DND-41 (cell line): ENCODE data around the gene COL6A5.

Source experiments
- ATAC-seq: fragments of 200-7000 bp; cut with Tn5 transposase; 3 replicates; pipeline ENCODE4 v1.9.1; 2021; ENCODE audit warnings: low read depth; ENCODE audit not compliant: insufficient read depth
- DNase-seq: peaks from one replicate; pipeline ENCODE4 v3.0.0-alpha.2; 2020
- H2AFZ ChIP-seq: 2 replicates; pipeline ENCODE4 v1.6.0; 2012; ENCODE audit warnings: low read depth, low read length
- H3K27ac ChIP-seq: 2 replicates; pipeline ENCODE4 v1.5.1; 2012; ENCODE audit warnings: low read length, inconsistent platforms
- H3K27me3 ChIP-seq: fragments of 200-600 bp; sonication (generic); 2 replicates; pipeline ENCODE4 v1.6.0; 2012; ENCODE audit warnings: low read length, mild to moderate bottlenecking, inconsistent platforms; ENCODE audit not compliant: insufficient read depth, poor library complexity
- H3K36me3 ChIP-seq: 2 replicates; pipeline ENCODE4 v1.5.1; 2012; ENCODE audit warnings: low read length, inconsistent platforms; ENCODE audit not compliant: insufficient read depth
- H3K4me1 ChIP-seq: 2 replicates; pipeline ENCODE4 v1.5.1; 2012; ENCODE audit warnings: mild to moderate bottlenecking, low read length; ENCODE audit not compliant: insufficient read depth
- H3K4me2 ChIP-seq: 2 replicates; pipeline ENCODE4 v1.6.0; 2012; ENCODE audit warnings: mild to moderate bottlenecking, moderate library complexity, low read length, inconsistent platforms; ENCODE audit not compliant: insufficient read depth
- H3K4me3 ChIP-seq, 2 experiments: fragments of 200-600 bp in 1 of 2; shearing (Covaris generic) in 1 of 2; 2 replicates each; pipeline ENCODE4 v1.5.1; 2012 to 2016; ENCODE audit warnings: inconsistent platforms in 2 of 2, low read length in 2 of 2, mild to moderate bottlenecking in 2 of 2, low read depth in 1 of 2, moderate library complexity in 1 of 2
- H3K79me2 ChIP-seq: 2 replicates; pipeline ENCODE4 v1.6.0; 2012; ENCODE audit warnings: low read length, inconsistent platforms; ENCODE audit not compliant: insufficient read depth
- H3K9ac ChIP-seq: 2 replicates; pipeline ENCODE4 v1.6.0; 2012; ENCODE audit warnings: low read depth, mild to moderate bottlenecking, inconsistent platforms, low read length, moderate library complexity
- H3K9me3 ChIP-seq: 2 replicates; pipeline ENCODE4 v1.5.1; 2012; ENCODE audit warnings: low read length, moderate library complexity, mild to moderate bottlenecking, inconsistent platforms; ENCODE audit not compliant: insufficient read depth, severe bottlenecking
- H4K20me1 ChIP-seq: 2 replicates; pipeline ENCODE4 v1.6.0; 2012; ENCODE audit warnings: low read length; ENCODE audit not compliant: insufficient read depth
- CTCF ChIP-seq: IDR thresholded peaks from 2 replicates; pipeline ENCODE4 v1.5.1; 2012; ENCODE audit warnings: borderline replicate concordance, low read length, moderate library complexity, mild to moderate bottlenecking; ENCODE audit not compliant: poor library complexity, severe bottlenecking; ENCODE audit errors: extremely low read depth
- EZH2 ChIP-seq: IDR thresholded peaks from 3 replicates; pipeline ENCODE4 v1.6.1; 2012; ENCODE audit warnings: borderline replicate concordance, low read depth, mild to moderate bottlenecking, moderate library complexity, low read length, inconsistent platforms; ENCODE audit not compliant: severe bottlenecking

COL6A5 gene

GRCh38 chr3:130480736-130481135, 135.3 kb downstream of the COL6A5 start:
- H3K4me1 ChIP-seq, result no peaks in the 10 kb centered on the region
- H4K20me1 ChIP-seq, result no peaks in the 10 kb centered on the region
- H3K27me3 ChIP-seq, result peaks cover 6% of the 10 kb centered on the region
- no peaks in the 10 kb centered on the region for H3K36me3 ChIP-seq
- DNase-seq (no peak), ATAC-seq (no peak)
- no peak overlapping the region for H3K27ac ChIP-seq
- peak; percentile 41 for TF ChIP-seq CTCF
- no peak for TF ChIP-seq EZH2
- H3K4me3 ChIP-seq, result no peak overlapping the region
- no peak overlapping the region for H3K4me2 ChIP-seq
- H3K9ac ChIP-seq, result no peak overlapping the region
- no peaks in the 10 kb centered on the region for H3K79me2 ChIP-seq
- no peak overlapping the region for H2AFZ ChIP-seq
- no peaks in the 10 kb centered on the region for H3K9me3 ChIP-seq

GRCh38 chr3:130488288-130488687, 142.8 kb downstream of the COL6A5 start:
- H3K9ac ChIP-seq, result no peak overlapping the region
- H3K4me3 ChIP-seq, result no peak overlapping the region
- no peak overlapping the region for H2AFZ ChIP-seq
- H3K4me1 ChIP-seq, result no peaks in the 10 kb centered on the region
- ATAC-seq (no peak), DNase-seq (no peak)
- no peak overlapping the region for H3K4me2 ChIP-seq
- no peaks in the 10 kb centered on the region for H3K79me2 ChIP-seq
- H3K27ac ChIP-seq, result no peak overlapping the region
- TF ChIP-seq CTCF (no peak), EZH2 (no peak)
- no peaks in the 10 kb centered on the region for H3K9me3 ChIP-seq
- H4K20me1 ChIP-seq, result no peaks in the 10 kb centered on the region
- H3K36me3 ChIP-seq, result no peaks in the 10 kb centered on the region
- H3K27me3 ChIP-seq, result no peaks in the 10 kb centered on the region

- ATAC-seq (no peak), DNase-seq (no peak)
- H4K20me1 ChIP-seq, result no peaks in the 10 kb centered on the region
- no peak overlapping the region for H3K4me2 ChIP-seq
- H3K4me1 ChIP-seq, result no peaks in the 10 kb centered on the region
- H3K36me3 ChIP-seq, result no peaks in the 10 kb centered on the region
- no peaks in the 10 kb centered on the region for H3K9me3 ChIP-seq
- no peak for TF ChIP-seq EZH2
- no peak for TF ChIP-seq CTCF
- no peaks in the 10 kb centered on the region for H3K27me3 ChIP-seq
- no peaks in the 10 kb centered on the region for H3K79me2 ChIP-seq
- no peak overlapping the region for H3K9ac ChIP-seq
- no peak overlapping the region for H2AFZ ChIP-seq
- H3K4me3 ChIP-seq, result no peak overlapping the region
- no peak overlapping the region for H3K27ac ChIP-seq
Observed at GRCh38 chr3:130488769-130489450, 143.4 kb downstream of the COL6A5 start.

GRCh38 chr3:130490241-130490640, 144.8 kb downstream of the COL6A5 start:
- Histone ChIP-seq H4K20me1 (no peaks in the 10 kb centered on the region), H3K9me3 (no peaks in the 10 kb centered on the region), H3K27me3 (no peaks in the 10 kb centered on the region), H3K36me3 (no peaks in the 10 kb centered on the region), H3K79me2 (no peaks in the 10 kb centered on the region), H3K4me3 (no peak overlapping the region), H3K4me1 (no peaks in the 10 kb centered on the region), H2AFZ (no peak overlapping the region), H3K9ac (no peak overlapping the region), H3K4me2 (no peak overlapping the region), H3K27ac (no peak overlapping the region)
- no peak for TF ChIP-seq EZH2
- no peak for TF ChIP-seq CTCF
- DNase-seq, result no peak
- no peak for ATAC-seq
